Fibroblast of the conjunctiva (primary cell): ENCODE data around the gene CFAP74.

Experiments
- DNase-seq: peaks from one replicate; pipeline ENCODE4 v3.0.0-alpha.2; 2010; ENCODE audit warnings: low read depth

CFAP74 gene

GRCh38 chr1:2018217-2019171 is 14.9 kb upstream of the CFAP74 start:
- DNase-seq = no peak

- DNase-seq = no peak
Measured at GRCh38 chr1:2016123-2016522, 12.5 kb upstream of the CFAP74 start.

- no peak for DNase-seq
Measured at GRCh38 chr1:2014741-2015735, 11.5 kb upstream of the CFAP74 start.

GRCh38 chr1:2014181-2014580 is 10.6 kb upstream of the CFAP74 start:
- no peak for DNase-seq

- no peak for DNase-seq
Measured at GRCh38 chr1:2009101-2010053, 5.8 kb upstream of the CFAP74 start.

- no peak for DNase-seq
Measured at GRCh38 chr1:2004856-2005255, 1.3 kb upstream of the CFAP74 start.

GRCh38 chr1:2001773-2002411 is 1.7 kb downstream of the CFAP74 start:
- DNase-seq = no peak

- no peak for DNase-seq
Measured at GRCh38 chr1:2000850-2001249, 2.7 kb downstream of the CFAP74 start.

- DNase-seq = no peak
Measured at GRCh38 chr1:2000432-2000831, 3.2 kb downstream of the CFAP74 start.

GRCh38 chr1:1997576-1997975 is 6.0 kb downstream of the CFAP74 start:
- no peak for DNase-seq

- no peak for DNase-seq
Measured at GRCh38 chr1:1996207-1996651, 7.4 kb downstream of the CFAP74 start.

GRCh38 chr1:1994536-1994935 is 9.1 kb downstream of the CFAP74 start:
- no peak for DNase-seq

- no peak for DNase-seq
Measured at GRCh38 chr1:1990222-1990621, 13.4 kb downstream of the CFAP74 start.

GRCh38 chr1:1989789-1990188 is 13.8 kb downstream of the CFAP74 start:
- DNase-seq = no peak

GRCh38 chr1:1989102-1989542 is 14.5 kb downstream of the CFAP74 start:
- no peak for DNase-seq

GRCh38 chr1:1988061-1988945 is 15.3 kb downstream of the CFAP74 start:
- no peak for DNase-seq

- no peak for DNase-seq
Measured at GRCh38 chr1:1987142-1987510, 16.5 kb downstream of the CFAP74 start.

- no peak for DNase-seq
Measured at GRCh38 chr1:1986451-1987141, 17.0 kb downstream of the CFAP74 start.

GRCh38 chr1:1985375-1986050 is 18.1 kb downstream of the CFAP74 start:
- no peak for DNase-seq
